Large intestine (tissue), 3 donors: Measurements from ENCODE around the gene TCEANC2. TPM values are rescaled to one million over a fixed set of nuclear protein-coding genes. Genes with fewer than 3 reads are reported as not detected.
"Not testable (repeated sequence)": the region's sequence is repeated elsewhere in the genome, so short reads cannot be mapped to it uniquely, and the experiment has no call there.

ENCODE experiments used
- DNase-seq, 2 donors: peaks; one replicate each; pipeline versions ENCODE4 v3.0.0 to v3.0.0-alpha.2; 2013
- H3K27ac ChIP-seq: one replicate; pipeline ENCODE4 v1.5.1; 2013; ENCODE audit warnings: low read length
- H3K27me3 ChIP-seq: 2 replicates; pipeline ENCODE4 v1.6.1; 2013; ENCODE audit warnings: low read length; ENCODE audit not compliant: control insufficient read depth, insufficient read depth
- H3K36me3 ChIP-seq: 2 replicates; pipeline ENCODE4 v1.6.1; 2013; ENCODE audit warnings: low read length; ENCODE audit not compliant: control insufficient read depth, insufficient read depth
- H3K4me1 ChIP-seq: one replicate; pipeline ENCODE4 v1.6.1; 2013; ENCODE audit warnings: low read length; ENCODE audit not compliant: control insufficient read depth, insufficient read depth
- H3K4me3 ChIP-seq: one replicate; pipeline ENCODE4 v1.5.1; 2013; ENCODE audit warnings: low read length
- H3K9me3 ChIP-seq: one replicate; pipeline ENCODE4 v1.6.1; 2013; ENCODE audit warnings: mild to moderate bottlenecking, low read depth, low read length, moderate library complexity; ENCODE audit not compliant: control insufficient read depth
- WGBS: methylation state at CpG from one replicate; pipeline ENCODE4 v1.1.5; 2013; ENCODE audit warnings: low lambda C conversion rate; ENCODE audit not compliant: insufficient coverage; 5-methylcytosine and 5-hydroxymethylcytosine counted together
- polyA plus RNA-seq: library from polyadenylated mRNA; unstranded; fragments of 120-200 nt; gene quantifications from one replicate; pipeline ENCODE4 v1.2.1, GENCODE V29; 2013

TCEANC2 gene
- polyA plus RNA-seq, 1 donor: 5.6 TPM

DNA sequence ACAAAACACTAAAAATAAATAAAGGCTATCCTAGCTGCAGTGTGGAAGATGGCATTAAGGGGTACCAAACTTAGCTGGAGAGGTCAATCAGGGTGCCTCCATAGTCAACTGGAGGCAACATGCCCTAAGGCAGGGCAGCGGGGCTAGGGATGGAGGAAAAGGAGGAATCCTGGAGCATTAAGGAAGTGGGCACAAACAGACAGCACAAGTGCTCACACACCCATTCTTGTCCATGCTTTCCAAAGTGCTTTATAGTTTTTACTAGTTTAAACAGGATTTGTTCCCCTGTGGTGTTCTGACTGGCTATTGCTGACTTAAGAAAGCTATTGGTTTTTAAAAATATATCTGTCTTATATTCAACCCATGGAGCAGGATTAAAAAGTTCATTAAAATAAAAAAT is 33.3 kb downstream of the TCEANC2 start:
- Histone ChIP-seq H3K27me3 (no peaks in the 10 kb centered on the region), H3K36me3 (no peaks in the 10 kb centered on the region), H3K27ac (no peak overlapping the region), H3K9me3 (no peaks in the 10 kb centered on the region), H3K4me3 (no peak overlapping the region), H3K4me1 (no peaks in the 10 kb centered on the region)
- DNase-seq: no peak
- no CpG with 5 or more reads among the region's 1 CpG for WGBS

DNA sequence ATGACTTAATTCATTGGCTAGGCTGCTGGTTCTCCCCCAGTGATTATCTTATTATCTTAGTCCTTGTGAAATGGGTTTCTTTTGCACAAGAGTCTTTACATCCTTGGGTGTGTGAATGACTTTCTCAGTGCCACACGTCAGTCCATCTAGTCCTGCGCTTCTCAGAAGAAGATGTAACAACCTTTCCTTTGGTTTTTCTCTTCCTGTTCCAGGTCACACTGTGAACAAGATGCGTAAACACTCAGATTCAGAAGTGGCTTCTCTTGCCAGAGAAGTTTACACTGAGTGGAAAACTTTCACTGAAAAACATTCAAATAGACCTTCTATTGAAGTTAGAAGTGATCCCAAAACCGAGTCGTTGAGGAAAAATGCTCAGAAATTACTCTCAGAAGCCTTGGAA is 35.0 kb downstream of the TCEANC2 start:
- no peak overlapping the region for H3K4me3 ChIP-seq
- no peak overlapping the region for H3K27ac ChIP-seq
- no peaks in the 10 kb centered on the region for H3K4me1 ChIP-seq
- H3K36me3 ChIP-seq: no peaks in the 10 kb centered on the region
- no CpG with 5 or more reads among the region's 5 CpGs for whole genome bisulfite sequencing
- no peaks in the 10 kb centered on the region for H3K27me3 ChIP-seq
- H3K9me3 ChIP-seq: no peaks in the 10 kb centered on the region
- no peak for DNase-seq

DNA sequence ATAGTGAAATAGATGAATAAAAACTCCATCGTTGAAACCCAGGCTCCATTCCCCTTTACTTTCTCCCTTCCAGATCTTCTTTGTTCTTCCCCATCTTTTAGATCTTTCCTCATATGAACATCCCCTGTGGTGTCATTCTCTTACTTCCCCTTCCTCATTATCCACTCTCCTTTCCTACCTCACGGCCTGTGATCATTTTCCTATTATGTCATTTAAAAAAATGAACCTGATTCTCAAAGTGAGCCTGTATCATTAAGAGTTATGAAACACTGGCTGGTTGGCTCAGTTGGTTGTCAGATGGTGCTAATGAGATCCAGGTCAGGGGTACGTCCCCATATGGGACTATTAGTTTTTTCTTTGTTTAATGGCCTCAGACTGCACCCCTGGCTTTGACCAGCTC is 38.3 kb downstream of the TCEANC2 start:
- Histone ChIP-seq H3K4me3 (no peak overlapping the region), H3K4me1 (peaks cover 27% of the 10 kb centered on the region), H3K27ac (no peak overlapping the region), H3K27me3 (no peaks in the 10 kb centered on the region), H3K9me3 (no peaks in the 10 kb centered on the region), H3K36me3 (peaks cover 3% of the 10 kb centered on the region)
- DNase-seq: no peak
- WGBS: 100% methylated on average over 2 of the region's 3 CpGs

DNA sequence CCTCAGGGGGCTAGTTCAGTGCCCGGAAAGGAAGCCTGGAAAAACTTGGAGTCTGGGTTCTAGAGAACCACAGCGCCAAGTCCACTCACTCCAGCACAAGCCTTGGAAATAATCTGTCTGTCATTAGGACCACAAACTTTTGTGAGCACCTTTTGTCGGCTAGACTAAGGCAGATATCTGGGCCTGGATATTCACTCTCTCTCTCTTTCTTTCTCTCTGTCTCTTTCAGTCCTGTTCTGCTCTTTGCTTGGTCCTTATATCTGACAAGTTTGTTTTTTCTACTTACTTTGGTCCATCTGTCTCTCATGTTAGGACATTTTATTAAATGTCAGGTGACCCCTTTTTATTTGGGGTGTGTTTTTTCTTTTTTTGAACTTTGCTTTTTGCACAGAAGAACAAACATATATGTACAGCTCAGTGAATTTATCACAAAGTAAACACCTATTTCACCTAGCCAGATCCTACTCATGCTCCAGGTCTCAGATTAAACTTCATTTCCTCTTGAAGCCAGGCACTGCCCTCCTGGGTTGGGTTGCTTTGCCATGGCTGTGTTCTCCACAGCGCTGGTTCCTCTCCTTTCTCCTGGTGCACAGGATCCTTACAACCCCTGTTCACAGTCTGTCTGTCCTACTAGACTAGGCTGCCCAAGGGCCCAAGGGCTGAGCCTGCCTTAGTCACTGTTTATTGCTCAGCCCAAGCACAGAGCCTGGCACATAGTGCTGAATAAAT is 40.8 kb downstream of the TCEANC2 start:
- H3K4me3 ChIP-seq: no peak overlapping the region
- no peaks in the 10 kb centered on the region for H3K9me3 ChIP-seq
- peak in 1 of 2 donors; percentile 64 for DNase-seq
- peak overlapping the region; percentile 73 for H3K27ac ChIP-seq
- H3K27me3 ChIP-seq: no peaks in the 10 kb centered on the region
- H3K36me3 ChIP-seq: peaks cover 6% of the 10 kb centered on the region
- WGBS: 0% methylated on average over 1 of the region's 4 CpGs
- peaks cover 27% of the 10 kb centered on the region for H3K4me1 ChIP-seq

DNA sequence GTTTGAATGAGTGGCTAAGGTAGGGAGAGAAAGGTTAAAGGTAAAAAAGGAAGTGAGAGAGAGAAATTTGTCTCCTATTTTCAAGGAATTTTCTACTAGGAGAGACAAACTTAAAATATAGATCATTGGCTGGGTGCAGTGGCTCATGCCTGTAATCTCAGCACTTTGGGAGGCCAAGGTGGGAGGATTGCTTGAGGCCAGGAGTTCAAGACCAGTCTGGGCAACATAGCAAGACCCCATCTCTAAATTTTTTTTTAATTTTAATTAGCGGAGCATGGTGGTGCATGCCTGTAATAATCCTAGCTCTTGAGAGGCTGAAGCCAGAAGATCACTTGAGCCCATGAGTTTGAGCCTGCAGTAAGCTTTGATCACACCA is 41.3 kb downstream of the TCEANC2 start:
- not testable (repeated sequence) for H3K9me3 ChIP-seq, H3K36me3 ChIP-seq, H3K4me3 ChIP-seq, H3K27me3 ChIP-seq, DNase-seq
- peaks cover 27% of the 10 kb centered on the region for H3K4me1 ChIP-seq
- H3K27ac ChIP-seq: peak overlapping the region; percentile 73
- WGBS: no CpG with 5 or more reads among the region's 1 CpG

DNA sequence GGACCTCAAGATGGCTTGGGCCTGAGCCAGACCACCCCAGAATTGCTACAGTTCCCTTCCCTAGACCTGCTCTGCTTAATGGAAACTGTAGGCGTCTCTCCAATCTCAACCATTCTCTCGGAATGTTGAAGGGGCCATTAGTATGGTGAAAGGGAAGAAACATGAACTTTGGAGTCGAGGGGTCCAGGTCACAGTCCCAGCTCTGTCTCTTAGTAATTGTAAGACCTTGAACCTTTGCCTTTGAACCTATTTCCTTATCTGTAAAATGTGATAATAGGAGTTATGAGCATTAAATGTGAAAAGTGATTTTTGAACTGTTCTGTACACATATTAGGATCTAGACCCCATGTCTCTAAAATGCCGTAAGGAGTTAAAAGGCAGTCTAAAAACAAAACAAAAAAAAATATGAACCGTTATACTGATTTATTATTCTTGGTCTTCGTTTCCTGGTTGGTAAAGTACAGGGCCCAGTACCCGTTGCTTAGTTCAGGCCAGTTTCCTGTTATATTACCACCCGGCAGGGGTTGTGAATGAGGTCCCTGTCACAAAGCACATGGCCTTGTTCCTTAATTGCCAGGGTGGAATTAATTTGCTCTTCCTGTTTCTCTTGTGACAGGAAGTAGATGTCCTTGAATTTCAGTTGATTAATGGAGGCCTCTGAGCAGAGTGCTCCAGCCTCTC is 42.3 kb downstream of the TCEANC2 start:
- DNase-seq: peak; percentile 37 to 79
- Histone ChIP-seq H3K4me3 (no peak overlapping the region), H3K27me3 (no peaks in the 10 kb centered on the region), H3K4me1 (peaks cover 27% of the 10 kb centered on the region), H3K36me3 (peaks cover 6% of the 10 kb centered on the region), H3K9me3 (no peaks in the 10 kb centered on the region), H3K27ac (peak overlapping the region; percentile 4)
- WGBS: 8% methylated on average over 2 of the region's 8 CpGs

DNA sequence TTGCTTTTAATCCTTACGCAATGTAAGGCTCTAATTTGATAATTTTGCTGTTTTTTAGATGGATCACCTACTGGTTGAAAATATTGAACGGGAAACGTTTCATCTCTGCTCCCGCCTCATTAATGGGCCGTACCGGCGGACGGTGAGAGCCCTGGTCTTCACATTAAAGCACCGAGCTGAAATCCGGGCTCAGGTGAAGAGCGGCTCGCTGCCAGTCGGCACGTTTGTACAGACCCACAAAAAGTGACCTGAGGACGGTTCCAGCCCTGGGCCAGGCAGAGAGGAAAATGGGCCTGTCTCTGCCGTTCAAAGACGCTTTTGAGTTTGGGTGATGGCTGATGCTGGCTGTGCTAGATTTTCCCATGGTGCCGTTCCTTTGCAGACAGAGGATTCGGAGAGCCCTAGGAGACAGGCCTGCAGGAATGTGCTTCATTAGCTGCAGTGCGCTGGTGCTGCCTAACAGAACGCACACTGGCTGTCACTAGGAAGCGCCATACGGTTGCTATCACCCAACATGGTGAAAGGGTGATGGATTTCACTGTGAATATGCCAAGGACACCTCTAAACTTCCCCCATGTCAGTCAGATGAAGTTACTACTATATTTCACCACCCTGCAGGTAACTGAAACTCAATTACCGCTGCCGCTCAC is 42.9 kb downstream of the TCEANC2 start:
- WGBS: no CpG with 5 or more reads among the region's 25 CpGs
- Histone ChIP-seq H3K4me1 (peaks cover 27% of the 10 kb centered on the region), H3K9me3 (no peaks in the 10 kb centered on the region), H3K27ac (no peak overlapping the region), H3K27me3 (no peaks in the 10 kb centered on the region), H3K4me3 (no peak overlapping the region), H3K36me3 (peaks cover 6% of the 10 kb centered on the region)
- DNase-seq: no peak

DNA sequence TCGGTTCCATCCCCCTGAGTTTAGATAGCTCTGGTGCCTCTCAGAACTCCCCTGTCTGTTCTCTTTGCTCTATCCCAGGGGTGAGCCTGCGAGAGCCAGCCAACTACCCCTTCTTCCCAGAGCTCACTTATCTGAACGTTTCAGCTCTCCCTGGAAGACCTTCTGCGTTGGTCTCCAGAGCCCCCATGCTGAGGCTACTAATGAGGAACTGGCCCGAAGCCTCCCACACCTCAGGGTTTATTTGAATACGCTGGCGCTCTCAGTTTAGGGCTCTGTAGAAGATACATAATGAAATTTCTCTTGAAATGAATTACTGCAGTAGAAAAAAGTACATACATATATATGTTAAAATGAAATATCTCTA is 43.5 kb downstream of the TCEANC2 start:
- no CpG with 5 or more reads among the region's 7 CpGs for WGBS

DNA sequence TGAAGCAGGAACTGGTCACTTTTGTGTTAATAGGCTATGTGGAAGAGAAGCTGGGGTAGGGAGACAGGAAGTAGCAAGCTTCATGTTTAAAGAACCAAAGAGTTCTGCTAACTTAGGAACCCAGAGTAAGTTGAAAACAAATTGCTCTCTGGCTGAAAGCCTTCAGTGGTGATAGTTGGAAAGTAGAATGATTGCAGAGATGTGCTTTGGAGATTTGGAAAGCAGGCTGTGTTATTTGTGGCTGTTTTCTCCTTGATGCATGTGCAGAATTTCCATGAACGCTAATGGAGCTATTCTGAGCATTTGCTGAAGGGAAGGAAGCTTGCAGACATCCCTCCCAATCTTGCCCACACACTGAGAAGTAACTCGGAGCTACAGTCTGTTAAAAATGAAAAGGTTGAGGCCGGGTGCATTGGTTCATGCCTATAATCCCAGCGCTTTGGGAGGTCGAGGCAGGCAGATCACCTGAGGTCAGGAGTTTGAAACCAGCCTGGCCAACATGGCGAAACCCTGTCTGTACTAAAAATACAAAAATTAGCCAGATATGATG is 45.7 kb downstream of the TCEANC2 start:
- DNase-seq: no peak
- no CpG with 5 or more reads among the region's 6 CpGs for WGBS

More for the DNA sequence above, 43.5 kb downstream of the TCEANC2 start:
- no peaks in the 10 kb centered on the region for H3K9me3 ChIP-seq
- H3K4me1 ChIP-seq: peaks cover 27% of the 10 kb centered on the region
- no peak overlapping the region for H3K27ac ChIP-seq
- peaks cover 6% of the 10 kb centered on the region for H3K36me3 ChIP-seq
- H3K4me3 ChIP-seq: no peak overlapping the region
- no peaks in the 10 kb centered on the region for H3K27me3 ChIP-seq
- DNase-seq: no peak

DNA sequence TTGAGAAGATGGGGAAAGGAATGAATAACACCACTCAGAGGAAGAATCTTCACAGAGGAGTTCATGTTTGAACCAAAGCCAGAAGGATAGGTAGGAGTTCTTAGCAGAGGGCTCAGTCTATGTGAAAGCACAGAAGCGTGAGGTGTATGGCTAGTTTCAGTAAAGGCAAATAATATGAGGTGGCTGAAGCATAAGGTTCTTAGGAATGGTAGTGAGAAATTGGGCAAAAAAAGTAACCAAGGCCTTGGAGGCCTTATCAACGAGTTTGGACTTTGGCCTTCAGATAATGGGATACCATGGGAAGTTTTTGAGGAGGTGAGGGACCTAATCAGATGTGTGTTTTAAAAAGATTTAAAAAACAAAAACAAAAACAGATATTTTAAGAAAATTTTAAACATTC is 47.1 kb downstream of the TCEANC2 start:
- Histone ChIP-seq H3K27me3 (no peaks in the 10 kb centered on the region), H3K36me3 (peaks cover 10% of the 10 kb centered on the region), H3K9me3 (no peaks in the 10 kb centered on the region), H3K4me1 (peaks cover 10% of the 10 kb centered on the region), H3K4me3 (no peak overlapping the region), H3K27ac (no peak overlapping the region)
- no peak for DNase-seq
- 47% methylated on average over 2 of the region's 2 CpGs for WGBS

More for the DNA sequence above, 45.7 kb downstream of the TCEANC2 start:
- Histone ChIP-seq H3K36me3 (peaks cover 10% of the 10 kb centered on the region), H3K27ac (no peak overlapping the region), H3K4me1 (peaks cover 22% of the 10 kb centered on the region), H3K27me3 (no peaks in the 10 kb centered on the region), H3K9me3 (no peaks in the 10 kb centered on the region), H3K4me3 (no peak overlapping the region)
